ENCODE measurements around the gene PPT1.

Gene PPT1

GRCh38 chr1:40096977-40097782, at the start of gene PPT1:
TSS of gene PPT1 (minus strand) at chr1:40097252. CDS start at chr1:40097238, 14 bp downstream.
- peak; percentile 29 to 38 for DNase-seq (ENCODE audit: low read depth in 2 of 2)

DNA sequence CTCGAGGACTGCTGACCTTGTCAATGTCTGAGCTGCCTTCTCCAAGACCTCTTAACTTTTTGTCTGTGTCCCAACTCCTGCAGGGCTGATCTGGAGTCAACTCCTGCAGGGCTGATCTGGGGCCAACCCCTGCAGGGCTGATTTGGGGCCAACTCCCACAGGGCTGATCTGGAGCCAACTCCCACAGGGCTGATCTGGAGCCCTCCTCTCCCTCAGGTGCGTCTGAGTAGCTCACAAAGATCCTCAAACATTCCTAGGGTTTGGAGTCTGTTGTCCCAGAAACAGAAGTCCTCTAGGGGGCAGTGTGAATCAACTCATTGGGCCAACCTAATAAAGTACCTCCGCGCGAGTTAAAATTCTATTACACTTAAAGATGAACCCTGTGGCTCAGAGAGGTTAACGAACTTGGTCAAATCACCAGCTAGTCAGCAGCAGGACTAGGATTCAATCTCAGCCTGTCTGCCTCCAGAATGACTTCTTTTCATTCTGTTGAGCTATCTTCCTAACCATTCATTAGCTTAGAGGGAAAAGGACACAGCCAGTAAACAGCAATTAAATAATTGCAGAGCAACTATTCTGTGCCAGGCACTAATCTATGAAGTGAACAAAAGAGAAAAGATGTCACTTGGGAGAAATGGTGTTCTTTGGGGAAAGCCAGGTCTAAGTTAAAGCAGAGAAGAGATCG, 47.0 kb upstream of the PPT1 start:
- DNase-seq (ENCODE audit: low read depth in 2 of 2), result peak; percentile 19 to 35

DNA sequence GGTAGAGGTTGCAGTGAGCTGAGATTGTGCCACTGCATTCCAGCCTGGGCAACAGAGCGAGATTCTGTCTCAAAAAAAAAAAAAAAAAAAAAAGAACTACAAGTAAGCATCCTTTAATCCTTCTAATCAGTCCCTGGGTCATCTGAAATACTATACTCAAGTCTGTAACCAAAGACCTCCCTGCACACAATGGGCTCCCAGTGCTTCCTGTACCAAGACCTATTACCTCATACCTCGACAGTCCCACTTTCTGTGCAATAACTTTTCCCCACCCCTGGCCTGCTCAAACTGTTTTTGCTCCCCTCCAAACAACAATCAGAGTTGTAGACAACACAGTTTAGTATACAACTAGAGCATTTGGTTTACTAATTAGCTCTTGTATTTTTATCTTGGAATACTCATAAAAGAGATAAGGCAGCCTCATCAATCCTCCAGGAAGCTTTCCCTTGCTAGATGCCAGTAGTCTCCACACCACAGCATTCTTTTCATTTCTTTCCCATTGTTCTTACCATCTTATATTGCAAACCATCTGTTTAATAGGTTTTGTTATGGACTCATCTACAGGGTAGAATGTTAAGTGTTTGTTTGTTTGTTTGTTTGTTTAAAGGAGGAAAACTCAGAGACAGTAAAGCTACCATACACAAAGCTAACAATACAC, 45.0 kb upstream of the PPT1 start:
- no peak for DNase-seq (ENCODE audit: low read depth in 2 of 2)

DNA sequence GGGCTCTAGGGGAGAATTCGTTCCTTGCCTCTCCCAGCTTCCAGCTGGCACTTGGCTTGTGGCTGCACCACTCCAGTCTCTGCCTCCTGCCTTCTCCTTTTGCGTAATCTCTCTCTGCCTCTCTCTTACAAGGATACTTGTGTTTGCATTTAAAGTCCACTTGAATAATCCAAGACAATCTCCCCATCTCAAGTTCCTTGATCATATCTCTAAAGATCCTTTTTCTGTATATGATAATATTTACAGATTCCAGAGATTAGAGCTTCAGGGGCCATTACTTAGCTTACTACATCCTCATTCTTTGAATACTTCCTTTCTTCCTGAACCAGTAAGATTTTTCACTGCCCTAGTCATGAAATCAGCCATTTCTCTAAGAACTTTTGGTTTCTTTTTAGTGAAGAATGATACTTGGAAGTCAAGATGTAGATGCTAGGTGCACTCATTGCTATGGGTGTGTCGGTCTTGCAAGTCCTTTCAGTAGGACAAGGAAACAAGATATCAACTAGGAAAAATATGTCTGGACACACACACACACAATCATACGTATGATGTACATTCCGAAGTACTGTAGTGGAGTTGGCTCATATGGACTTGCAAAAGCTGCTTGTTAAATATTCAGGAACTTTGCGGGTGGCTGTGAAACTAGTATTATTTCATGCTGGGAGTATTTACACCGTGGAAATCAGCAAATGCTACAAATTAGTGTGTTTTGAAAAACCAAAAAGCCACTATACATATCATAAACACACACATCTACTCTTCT, 43.3 kb upstream of the PPT1 start:
- no peak for DNase-seq (ENCODE audit: low read depth in 2 of 2)

DNA sequence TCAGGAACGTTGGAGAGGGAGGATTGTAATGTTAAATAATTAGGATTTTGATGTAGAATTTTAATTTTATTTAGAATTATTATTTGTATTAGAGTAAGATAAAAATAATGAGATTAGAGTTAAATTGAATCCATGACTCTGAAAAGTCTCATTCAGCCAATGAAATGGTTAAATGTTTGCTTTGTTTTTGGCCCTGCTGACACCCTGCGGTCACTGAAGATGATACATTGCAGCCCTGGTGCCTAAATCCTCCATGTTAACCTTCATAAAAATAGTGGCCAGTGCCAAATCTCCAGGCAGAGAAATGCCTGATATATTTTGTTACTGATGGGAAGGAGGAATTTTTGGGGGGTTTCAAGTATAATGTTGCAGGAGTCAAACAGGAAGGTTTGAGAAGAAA, 36.8 kb upstream of the PPT1 start:
- DNase-seq (ENCODE audit: low read depth in 2 of 2), result no peak

GRCh38 chr1:40133312-40133665, 36.2 kb upstream of the PPT1 start:
- DNase-seq (ENCODE audit: low read depth in 2 of 2), result no peak

DNA sequence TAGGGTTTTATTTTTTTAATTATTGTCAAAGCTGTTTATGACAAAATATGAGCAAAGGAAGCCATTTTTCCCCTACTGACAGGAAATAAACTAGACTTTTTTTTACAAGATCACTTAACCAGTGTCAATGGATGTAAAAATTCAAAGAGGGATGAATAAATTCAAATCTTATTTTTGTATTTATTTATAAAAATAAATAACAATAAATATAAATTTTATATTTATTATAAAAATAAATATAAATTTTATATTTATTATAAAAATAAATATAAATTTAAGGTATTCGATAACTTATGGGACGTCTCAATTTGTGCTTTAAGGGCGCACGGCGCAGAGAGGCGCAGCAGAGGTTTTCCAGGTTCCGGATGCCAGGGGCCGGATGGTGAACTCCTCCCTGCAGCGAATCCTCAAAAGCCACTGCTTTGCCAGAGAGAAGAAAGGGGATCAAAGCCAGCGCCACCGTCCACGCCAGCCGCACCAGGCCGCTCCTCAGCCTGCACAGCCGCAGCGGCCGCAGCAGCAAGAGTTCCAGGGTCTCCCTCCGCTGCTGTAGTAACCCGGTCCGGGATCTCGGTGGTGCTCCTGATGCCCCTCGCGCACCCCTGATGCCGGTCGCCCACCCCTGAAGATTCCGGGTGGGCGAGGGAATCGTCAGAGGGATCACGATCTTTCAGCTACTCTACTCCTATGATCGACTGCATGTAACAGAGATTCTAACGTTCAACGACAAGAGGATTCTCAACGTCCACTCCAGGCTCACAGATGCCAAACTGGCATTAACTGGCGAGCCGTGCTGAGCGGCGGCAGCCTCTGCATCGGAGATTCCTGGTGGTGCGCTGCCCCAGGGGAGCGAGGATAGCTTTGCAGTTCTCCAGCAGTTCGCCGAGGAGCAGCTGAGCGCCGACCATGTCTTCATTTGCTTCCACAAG, 35.6 kb upstream of the PPT1 start:
- DNase-seq (ENCODE audit: low read depth in 2 of 2), result no peak

DNA sequence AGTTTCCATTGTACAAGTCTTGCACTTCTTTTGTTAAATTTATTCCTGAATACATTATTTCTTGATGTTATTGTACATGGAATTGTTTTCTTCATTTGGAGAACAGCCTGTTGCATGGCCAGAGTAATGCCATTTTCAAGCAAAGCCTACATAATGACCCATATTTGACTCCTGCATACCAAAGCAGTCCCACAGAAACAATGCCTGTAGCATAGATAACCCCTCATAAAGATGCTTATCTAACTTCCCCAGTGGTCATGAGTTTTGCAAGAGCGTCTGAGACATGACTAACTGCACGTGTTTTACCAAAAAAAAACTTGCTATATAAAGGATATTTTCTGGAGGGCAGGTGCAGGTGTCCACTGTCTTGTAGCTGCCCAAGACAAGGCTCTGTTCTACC, 33.8 kb upstream of the PPT1 start:
- no peak for DNase-seq (ENCODE audit: low read depth in 2 of 2)

- DNase-seq (ENCODE audit: low read depth in 2 of 2), result no peak
Measured at GRCh38 chr1:40122855-40123254, 25.8 kb upstream of the PPT1 start.

- DNase-seq (ENCODE audit: low read depth in 2 of 2), result no peak
Measured at GRCh38 chr1:40120128-40120527, 23.1 kb upstream of the PPT1 start.

DNA sequence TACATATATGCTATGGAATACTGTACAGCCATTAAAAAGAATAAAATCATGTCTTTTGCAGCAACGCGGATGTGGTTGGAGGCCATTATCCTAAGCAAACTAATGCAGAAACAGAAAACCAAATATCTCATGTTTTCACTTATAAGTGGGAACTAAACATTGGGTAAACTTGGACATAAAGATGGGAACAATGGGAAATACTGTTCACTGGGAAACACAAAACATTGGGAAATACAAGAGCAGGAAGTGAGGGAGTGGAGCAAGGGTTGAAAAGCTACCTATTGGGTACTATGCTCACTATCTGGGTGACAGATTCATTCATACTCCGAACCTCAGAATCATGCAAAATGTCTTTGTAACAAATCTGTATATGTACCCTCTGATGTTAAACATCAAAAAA, 17.3 kb upstream of the PPT1 start:
- DNase-seq (ENCODE audit: low read depth in 2 of 2), result no peak

- DNase-seq (ENCODE audit: low read depth in 2 of 2), result no peak
Measured at GRCh38 chr1:40110389-40110788, 13.3 kb upstream of the PPT1 start.

DNA sequence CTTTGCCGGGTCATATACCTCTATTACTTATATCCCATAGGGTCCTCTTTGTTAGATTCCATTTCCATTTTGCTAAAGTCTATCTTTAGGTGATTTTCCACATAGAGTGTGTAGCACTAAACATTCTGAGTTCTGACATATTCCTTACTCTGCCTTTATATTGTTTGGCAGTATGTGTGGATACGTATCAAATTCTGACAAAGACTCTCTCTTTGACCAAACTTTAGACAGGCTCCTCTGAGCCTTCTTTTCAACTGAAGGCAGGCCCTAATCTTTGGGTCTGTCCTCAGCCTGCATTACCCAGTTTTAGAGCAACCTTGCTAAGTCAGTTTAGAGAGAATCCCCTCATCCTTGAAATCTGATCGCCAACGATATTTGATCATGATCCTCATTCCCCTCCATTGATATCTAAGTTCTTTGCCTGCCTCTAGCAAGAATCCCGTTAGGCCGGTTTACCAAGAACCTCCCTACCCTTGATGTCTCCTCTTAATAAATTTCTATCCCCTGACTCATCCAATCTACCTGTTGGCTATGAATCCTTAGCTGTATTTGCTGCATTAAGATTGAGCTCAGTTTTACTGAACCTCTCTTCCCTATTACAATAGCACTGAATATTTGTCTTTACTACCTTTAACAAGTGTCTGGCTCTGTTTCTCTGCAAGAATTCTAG, 10.4 kb upstream of the PPT1 start:
- DNase-seq (ENCODE audit: low read depth in 2 of 2), result no peak

DNA sequence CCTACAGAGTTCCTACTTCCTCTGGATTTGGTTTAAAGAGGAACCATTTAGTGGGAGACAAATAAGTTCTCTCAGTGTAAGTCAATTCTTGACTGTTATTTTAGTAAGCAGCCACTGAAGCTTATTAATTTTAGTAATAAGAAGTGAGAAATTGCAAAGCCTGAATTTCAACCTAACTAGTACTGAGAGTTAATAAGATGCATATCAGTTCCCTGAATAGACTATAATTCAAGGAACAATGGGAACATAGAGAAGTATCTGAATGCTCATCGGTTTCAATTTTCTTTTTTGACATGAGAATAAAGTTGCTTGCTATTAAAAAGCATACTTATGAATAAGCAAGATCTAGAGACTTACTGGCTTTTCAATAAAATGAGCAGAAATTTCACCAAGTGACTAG, 8.0 kb upstream of the PPT1 start:
- DNase-seq (ENCODE audit: low read depth in 2 of 2), result no peak

DNA sequence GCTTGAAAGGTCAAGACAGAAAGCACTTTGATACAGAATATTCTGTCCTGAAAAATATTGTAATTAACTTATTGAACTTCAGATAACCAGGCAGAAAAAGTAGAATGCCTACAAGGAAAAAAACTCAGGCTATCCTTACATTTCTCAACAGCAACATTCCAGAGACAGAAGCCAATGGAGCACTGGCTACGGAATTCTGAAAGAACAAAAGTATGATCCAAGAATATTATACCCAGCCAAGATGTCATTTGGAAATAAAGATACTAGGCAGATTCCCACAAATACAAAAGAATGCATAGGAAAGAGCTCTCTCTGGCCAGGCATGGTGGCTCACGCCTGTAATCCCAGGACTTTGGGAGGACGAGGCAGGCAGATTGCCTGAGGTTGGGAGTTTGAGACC, 5.8 kb upstream of the PPT1 start:
- DNase-seq (ENCODE audit: low read depth in 2 of 2), result no peak

- no peak for DNase-seq (ENCODE audit: low read depth in 2 of 2)
Measured at GRCh38 chr1:40102038-40102437, 5.0 kb upstream of the PPT1 start.

GRCh38 chr1:40096646-40096976, 441 bp downstream of the PPT1 start:
- DNase-seq (ENCODE audit: low read depth in 2 of 2), result no peak

GRCh38 chr1:40095806-40096205, 1.2 kb downstream of the PPT1 start:
- no peak for DNase-seq (ENCODE audit: low read depth in 2 of 2)

DNA sequence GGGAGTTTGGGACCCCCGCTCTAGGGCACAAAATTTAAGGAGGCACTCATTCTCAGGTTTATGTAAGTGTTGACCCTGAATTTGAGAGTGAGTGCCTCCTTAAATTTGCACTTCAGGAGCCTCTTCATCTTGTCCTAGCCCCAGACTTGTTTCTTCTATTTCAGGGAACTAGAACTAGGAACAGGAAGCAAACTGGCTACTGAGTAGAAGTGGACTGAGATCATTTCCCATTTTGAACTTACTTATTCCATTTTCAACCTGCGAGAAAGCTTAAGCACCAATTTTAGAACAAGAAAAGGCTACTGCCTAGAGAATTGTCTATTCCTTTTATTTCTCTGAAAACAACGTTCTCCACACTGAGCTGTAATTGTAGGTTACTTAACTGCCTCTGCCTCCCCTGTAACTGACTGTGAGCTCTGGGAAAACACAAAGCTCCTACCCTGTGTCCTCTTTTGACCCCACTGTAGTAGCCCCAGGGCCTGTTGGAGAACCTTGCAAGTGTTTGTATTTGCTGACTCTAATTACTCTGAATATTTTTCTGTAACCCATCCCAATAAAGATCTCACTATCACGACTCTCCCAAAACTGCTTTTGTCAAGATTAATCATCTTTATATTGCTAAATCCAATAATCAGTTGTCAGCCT, 2.5 kb downstream of the PPT1 start:
- DNase-seq (ENCODE audit: low read depth in 2 of 2), result no peak

All from stimulated activated CD4-positive, alpha-beta T cell treated with anti-CD3 and anti-CD28 coated beads, Interleukin-1b, Interleukin-23, amount 100 ng/mL, for 1 hour (primary cell).